ENCODE measurements around the gene ST6GALNAC6.
"Not testable (repeated sequence)": the region's sequence is repeated elsewhere in the genome, so short reads cannot be mapped to it uniquely, and the experiment has no call there.

ST6GALNAC6 gene

DNA sequence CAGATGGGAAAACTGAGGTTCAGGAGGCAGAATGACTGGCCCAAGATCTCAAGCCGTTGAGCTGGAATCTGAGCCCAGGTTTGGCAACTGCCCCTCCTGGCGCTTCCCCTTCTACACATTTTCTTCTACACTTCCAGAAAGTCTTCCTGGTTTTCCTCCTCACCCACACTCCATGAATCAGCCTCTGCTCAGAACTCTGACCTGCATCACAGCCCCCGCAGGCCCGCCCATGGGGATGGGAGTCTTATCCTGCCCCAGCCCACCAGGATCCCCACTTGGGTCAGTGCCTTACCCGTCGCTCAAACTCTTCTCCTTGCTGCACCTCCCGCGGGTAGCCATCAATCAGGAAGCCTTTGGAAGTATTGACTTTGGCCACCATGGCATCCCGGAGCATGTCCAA lies 27.9 kb downstream of the ST6GALNAC6 start:
- DNase-seq = no peak

GRCh38 chr9:127870887-127871286 lies 28.5 kb downstream of the ST6GALNAC6 start:
- DNase-seq = no peak

- DNase-seq = not testable (repeated sequence)
These were observed 29.3 kb downstream of the ST6GALNAC6 start for GRCh38 chr9:127870153-127870491.

DNA sequence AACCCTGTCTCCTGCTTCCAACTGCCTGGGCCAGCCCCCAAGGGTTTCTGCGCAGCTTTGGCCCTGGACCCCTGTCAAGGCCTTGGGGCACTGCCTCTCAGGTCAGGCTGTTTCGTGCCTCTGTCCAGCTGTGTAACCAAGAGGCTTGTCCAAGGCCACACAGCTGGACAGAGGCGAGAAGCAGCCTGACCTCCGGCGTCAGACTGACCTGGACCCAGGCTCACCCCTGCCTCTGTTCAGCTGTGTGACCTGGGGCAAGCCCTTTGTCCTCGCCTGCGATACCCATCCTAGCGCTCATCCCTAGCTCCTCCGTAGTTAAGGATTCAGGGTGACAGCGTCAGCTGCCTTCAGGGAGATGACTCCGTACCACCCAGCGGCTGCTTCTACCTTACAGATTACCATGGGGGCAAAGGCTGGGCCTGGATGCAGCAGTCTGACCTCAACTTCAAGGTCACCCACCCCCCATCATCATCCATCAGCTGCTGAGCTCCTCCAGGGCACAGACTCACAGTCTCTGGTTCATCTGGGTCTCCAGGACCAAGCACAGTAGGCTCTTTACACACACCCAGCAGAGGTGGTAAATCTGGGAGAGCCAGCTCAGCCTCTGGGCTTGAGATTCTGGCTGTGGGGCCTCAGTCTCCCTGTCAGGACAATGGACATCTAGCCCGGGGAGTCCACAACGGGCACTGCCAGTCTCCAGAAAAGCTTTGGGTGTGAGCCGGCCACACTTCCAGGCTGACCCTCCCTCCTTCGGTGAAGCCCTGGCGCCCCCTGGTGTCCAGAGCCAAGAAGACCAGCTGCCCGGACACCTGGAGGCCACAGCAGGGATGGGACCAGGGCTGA lies 29.9 kb downstream of the ST6GALNAC6 start:
- peak; percentile 81 for DNase-seq

- DNase-seq = no peak
These were observed 31.0 kb downstream of the ST6GALNAC6 start for GRCh38 chr9:127868278-127868902.

- no peak for DNase-seq
These were observed 31.8 kb downstream of the ST6GALNAC6 start for GRCh38 chr9:127867356-127868277.

DNA sequence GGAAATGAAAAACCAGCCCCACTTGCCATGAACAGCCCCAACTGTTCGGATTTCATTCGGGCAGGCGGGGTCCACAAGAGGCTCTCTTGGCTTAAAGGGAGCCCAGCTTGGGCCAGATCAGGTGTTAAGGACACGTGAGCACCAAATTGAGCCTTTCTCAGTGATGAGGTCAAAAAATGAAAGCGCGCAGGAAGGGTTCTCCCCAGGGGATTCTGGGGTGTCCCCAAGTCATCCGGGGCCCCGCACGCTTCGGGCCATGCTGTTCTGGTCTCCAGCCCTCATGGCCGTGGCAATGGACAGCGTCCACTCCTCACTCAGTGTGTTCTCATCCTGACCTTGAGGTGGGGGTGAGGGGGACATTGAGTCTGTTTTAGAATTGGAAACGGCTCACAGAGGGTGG lies 32.9 kb downstream of the ST6GALNAC6 start:
- DNase-seq = no peak

DNA sequence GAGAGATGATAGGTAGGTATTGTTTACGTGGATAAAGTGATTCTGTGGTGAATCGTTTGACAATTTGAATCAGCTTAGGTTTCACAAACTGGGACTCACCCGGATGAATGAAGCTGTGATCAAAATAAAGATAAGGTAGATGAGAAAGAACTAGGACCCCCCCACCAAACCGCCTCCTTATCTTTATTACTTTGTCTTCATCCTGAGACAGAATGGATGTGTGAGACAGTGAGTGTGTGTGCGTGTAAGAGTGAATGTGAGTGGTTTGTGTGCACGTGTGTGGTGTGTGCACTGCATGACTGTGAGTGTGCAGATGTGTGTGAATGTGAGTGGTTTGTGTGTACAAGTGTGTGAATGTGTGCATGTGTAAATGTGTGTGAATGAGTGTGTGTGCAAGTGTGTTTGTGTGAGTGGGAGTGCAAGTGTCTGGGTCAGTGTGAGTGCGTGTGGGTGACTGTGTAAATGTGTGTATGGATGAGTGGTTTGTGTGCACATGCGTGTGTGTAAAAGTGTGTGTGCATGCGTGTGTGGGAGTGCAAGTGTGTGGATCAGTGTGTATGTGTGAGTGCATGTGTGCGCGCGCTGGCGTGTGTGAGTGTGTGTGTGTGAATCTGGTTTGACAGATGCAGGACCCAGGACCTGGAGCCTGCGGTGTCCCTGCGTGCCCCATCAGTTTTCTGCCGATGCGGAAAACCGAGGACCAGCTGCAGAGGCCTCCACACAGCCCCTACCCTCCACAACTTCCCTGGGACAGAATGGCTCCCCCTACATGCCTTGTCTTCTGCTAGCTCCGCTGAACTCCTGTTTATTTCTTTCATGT lies 33.5 kb downstream of the ST6GALNAC6 start:
- DNase-seq = no peak

- no peak for DNase-seq
These were observed 36.2 kb downstream of the ST6GALNAC6 start for GRCh38 chr9:127863191-127863621.

GRCh38 chr9:127862075-127863011 lies 37.1 kb downstream of the ST6GALNAC6 start:
- DNase-seq = peak; percentile 76

DNA sequence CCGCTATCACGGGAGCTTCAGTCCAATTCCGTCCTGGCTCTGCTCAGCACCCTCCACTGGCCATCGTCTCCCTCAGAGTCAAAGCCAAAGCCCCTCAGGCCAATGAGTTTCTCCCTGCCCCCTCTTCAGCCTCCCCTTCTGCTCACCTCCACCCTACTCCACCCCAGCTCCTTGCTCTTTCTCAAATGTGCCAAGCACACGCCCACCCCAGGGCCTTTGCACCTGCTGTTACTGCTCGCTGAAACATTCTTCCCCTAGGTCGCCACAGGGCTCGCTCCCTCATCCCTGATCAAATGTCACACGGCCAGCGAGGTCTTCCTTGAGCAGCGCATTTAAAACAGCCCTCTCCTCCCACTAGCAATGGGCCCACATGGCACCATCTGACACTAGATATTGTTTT lies 38.6 kb downstream of the ST6GALNAC6 start:
- no peak for DNase-seq

DNA sequence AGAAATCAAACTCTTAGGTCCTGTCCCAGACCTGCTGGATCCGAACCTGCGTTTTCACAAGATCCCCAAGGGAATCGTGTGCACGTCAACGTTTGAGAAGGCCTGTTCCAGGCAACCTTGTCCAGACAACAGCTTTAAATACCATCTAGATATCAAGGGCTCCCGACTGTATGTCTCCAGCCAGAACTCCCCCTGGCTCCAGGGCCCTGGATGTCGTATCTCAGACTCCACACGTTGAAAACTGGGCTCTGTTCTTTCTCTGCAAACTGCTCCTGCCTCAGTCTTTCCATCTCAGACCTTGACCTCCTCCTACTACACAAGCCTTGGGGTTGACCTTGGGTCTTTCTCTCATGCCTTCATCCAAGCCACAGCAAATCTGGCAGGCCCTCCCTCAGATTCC lies 39.1 kb downstream of the ST6GALNAC6 start:
- DNase-seq = no peak

DNA sequence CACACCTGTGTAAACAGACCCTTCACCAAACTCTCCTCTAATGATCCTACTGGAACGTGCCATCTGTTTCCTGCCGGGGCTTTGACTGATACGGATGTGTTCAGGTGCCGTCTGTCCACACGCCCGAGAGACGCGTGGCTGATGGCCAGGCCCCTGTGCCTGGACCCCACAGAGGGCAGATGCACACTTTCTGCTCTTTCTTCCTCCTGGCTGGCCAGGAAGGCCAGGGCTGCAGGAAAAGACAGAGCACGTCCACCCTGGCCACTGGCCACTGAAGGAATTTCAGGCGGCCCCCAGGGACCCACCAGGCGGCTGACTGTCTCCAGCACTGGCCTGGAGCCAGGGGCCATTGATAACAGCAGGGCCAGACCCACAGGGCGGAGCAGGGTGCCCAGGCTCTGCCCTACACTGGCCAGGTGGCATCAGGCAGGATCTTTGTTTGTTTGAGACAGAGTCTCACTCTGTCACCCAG lies 41.3 kb downstream of the ST6GALNAC6 start:
- no peak for DNase-seq

GRCh38 chr9:127857278-127857677 lies 42.1 kb downstream of the ST6GALNAC6 start:
- no peak for DNase-seq

DNA sequence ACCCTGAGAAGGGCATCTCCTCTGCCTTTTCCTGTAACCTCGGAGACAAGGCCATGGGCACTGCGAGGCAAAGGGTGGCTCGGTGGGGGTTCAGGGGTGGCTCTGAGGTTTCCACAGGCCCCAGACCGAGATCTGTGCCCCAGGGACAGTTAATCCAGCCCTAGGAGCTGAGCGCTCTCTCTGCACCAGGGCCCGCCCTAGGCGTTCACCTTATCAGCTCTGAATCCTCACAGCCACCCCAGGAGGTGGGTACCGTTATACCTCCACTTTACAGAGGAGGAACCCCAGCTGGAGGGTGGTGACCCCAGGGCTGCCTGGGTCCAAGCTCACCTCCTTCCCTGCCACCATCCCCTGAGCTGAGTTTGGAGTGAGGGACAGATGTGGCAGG lies 42.7 kb downstream of the ST6GALNAC6 start:
- DNase-seq = no peak

DNA sequence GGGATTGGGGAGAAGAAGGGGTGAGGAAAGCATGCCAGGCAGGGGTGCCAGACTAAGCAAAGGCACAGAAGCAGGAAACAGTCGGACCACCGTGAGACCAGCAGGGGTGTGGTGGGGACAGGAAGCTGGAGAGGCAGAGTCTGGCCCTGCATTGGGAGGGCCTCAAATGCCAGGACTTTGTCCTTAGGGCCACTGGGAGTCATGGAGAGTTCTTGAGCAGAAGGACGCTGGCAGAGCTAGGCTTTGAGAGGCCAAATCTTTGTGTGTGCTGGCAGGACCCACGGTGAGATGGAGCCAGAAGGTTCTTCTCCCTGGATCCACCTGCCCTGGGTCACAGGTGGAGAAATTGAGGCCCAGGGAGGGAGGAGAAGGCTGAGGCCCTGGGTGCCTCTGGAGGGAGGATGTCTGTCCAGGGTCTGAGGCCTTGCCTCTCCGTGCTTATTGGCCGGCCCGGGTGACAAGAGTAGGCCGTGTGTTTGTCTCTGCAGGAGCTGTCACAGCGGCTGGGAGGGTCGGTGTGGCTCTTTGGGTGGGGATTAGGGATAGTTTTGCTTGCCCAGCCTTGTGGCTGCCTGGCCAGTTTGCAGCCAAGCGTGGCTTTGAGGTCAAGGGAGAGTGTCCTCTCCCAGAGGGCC lies 43.2 kb downstream of the ST6GALNAC6 start:
- no peak for DNase-seq

DNA sequence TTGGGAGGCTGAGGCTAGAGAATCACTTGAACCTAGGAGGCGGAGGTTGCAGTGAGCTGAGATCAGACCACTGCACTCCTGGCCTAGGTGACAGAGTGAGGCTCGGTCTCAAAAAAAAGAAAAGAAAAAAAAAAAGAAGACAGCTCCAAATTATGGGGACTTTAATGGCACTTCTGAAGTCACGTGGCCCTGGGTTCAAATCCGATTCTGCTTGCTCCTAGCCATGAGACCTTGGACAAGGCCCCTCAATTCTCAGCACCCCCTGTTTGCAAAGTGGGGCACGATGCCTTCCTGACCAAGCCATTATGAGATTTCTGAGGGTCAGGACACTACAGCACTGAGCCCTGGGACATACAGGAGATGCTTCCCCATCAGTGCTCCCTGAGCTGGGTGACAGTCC lies 43.9 kb downstream of the ST6GALNAC6 start:
- DNase-seq = no peak

GRCh38 chr9:127854960-127855359 lies 44.4 kb downstream of the ST6GALNAC6 start:
- DNase-seq = no peak

GRCh38 chr9:127854184-127854806 lies 45.1 kb downstream of the ST6GALNAC6 start, which contains the start of gene ENG:
TSS of gene ENG (minus strand) at chr9:127854658. CDS start at chr9:127854355, 303 bp downstream.
- DNase-seq = no peak
